ENCODE measurements around the gene UGT1A5.

DNA sequence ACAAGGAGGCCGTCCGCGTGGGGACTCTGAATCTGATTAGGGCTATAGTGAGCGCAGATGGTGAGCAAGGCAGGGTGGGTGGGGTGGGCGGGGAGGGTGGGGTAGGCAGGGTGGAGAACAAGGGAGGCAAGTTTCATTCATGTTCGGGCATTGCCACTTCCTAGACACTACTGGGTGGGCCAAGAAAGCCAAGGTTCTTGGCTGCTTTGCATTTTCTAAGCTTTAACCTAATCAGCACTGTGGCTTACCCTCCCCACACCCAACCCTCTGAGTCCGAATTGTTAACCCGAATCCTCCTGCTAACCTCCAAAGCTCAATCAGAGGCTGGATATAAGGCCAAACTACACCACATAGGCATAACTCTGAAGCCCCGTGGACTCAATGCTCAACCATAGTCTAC, 83.5 kb downstream of the UGT1A5 start:
- TF ChIP-seq ZSCAN5A (tag by site-specific recombination; IDR thresholded peaks at IDR 0.05) (no peak), ZBTB7A (tag by site-specific recombination; IDR thresholded peaks at IDR 0.05; ENCODE audit: low read depth) (no peak), ZBTB20 (tag by site-specific recombination; IDR thresholded peaks at IDR 0.05) (no peak), ZNF629 (tag by site-specific recombination; IDR thresholded peaks at IDR 0.05) (no peak), ZNF660 (tag by site-specific recombination; IDR thresholded peaks at IDR 0.05) (no peak), SP2 (tag by site-specific recombination; IDR thresholded peaks at IDR 0.05) (no peak), YY1 (tag by site-specific recombination; IDR thresholded peaks at IDR 0.05) (no peak), RBAK (tag by site-specific recombination; IDR thresholded peaks at IDR 0.05) (no peak), ZBTB21 (tag by site-specific recombination; IDR thresholded peaks at IDR 0.05) (no peak), ZNF473 (tag by site-specific recombination; IDR thresholded peaks at IDR 0.05) (no peak)
- TF ChIP-seq, protein P1, sequence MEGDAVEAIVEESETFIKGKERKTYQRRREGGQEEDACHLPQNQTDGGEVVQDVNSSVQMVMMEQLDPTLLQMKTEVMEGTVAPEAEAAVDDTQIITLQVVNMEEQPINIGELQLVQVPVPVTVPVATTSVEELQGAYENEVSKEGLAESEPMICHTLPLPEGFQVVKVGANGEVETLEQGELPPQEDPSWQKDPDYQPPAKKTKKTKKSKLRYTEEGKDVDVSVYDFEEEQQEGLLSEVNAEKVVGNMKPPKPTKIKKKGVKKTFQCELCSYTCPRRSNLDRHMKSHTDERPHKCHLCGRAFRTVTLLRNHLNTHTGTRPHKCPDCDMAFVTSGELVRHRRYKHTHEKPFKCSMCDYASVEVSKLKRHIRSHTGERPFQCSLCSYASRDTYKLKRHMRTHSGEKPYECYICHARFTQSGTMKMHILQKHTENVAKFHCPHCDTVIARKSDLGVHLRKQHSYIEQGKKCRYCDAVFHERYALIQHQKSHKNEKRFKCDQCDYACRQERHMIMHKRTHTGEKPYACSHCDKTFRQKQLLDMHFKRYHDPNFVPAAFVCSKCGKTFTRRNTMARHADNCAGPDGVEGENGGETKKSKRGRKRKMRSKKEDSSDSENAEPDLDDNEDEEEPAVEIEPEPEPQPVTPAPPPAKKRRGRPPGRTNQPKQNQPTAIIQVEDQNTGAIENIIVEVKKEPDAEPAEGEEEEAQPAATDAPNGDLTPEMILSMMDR (tag by site-specific recombination; IDR thresholded peaks at IDR 0.05): no peak
- TF ChIP-seq, protein P2, sequence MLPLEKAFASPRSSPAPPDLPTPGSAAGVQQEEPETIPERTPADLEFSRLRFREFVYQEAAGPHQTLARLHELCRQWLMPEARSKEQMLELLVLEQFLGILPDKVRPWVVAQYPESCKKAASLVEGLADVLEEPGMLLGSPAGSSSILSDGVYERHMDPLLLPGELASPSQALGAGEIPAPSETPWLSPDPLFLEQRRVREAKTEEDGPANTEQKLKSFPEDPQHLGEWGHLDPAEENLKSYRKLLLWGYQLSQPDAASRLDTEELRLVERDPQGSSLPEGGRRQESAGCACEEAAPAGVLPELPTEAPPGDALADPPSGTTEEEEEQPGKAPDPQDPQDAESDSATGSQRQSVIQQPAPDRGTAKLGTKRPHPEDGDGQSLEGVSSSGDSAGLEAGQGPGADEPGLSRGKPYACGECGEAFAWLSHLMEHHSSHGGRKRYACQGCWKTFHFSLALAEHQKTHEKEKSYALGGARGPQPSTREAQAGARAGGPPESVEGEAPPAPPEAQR (tag by site-specific recombination; IDR thresholded peaks at IDR 0.05): no peak
- TF ChIP-seq, protein P3, sequence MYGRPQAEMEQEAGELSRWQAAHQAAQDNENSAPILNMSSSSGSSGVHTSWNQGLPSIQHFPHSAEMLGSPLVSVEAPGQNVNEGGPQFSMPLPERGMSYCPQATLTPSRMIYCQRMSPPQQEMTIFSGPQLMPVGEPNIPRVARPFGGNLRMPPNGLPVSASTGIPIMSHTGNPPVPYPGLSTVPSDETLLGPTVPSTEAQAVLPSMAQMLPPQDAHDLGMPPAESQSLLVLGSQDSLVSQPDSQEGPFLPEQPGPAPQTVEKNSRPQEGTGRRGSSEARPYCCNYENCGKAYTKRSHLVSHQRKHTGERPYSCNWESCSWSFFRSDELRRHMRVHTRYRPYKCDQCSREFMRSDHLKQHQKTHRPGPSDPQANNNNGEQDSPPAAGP (tag by site-specific recombination; IDR thresholded peaks at IDR 0.05): no peak
- TF ChIP-seq, protein P4, sequence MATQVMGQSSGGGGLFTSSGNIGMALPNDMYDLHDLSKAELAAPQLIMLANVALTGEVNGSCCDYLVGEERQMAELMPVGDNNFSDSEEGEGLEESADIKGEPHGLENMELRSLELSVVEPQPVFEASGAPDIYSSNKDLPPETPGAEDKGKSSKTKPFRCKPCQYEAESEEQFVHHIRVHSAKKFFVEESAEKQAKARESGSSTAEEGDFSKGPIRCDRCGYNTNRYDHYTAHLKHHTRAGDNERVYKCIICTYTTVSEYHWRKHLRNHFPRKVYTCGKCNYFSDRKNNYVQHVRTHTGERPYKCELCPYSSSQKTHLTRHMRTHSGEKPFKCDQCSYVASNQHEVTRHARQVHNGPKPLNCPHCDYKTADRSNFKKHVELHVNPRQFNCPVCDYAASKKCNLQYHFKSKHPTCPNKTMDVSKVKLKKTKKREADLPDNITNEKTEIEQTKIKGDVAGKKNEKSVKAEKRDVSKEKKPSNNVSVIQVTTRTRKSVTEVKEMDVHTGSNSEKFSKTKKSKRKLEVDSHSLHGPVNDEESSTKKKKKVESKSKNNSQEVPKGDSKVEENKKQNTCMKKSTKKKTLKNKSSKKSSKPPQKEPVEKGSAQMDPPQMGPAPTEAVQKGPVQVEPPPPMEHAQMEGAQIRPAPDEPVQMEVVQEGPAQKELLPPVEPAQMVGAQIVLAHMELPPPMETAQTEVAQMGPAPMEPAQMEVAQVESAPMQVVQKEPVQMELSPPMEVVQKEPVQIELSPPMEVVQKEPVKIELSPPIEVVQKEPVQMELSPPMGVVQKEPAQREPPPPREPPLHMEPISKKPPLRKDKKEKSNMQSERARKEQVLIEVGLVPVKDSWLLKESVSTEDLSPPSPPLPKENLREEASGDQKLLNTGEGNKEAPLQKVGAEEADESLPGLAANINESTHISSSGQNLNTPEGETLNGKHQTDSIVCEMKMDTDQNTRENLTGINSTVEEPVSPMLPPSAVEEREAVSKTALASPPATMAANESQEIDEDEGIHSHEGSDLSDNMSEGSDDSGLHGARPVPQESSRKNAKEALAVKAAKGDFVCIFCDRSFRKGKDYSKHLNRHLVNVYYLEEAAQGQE (tag by site-specific recombination; IDR thresholded peaks at IDR 0.05): no peak

Measured in HEK293 (cell line).